ENCODE measurements around the gene ZFP64.
"Not testable (repeated sequence)": the region's sequence is repeated elsewhere in the genome, so short reads cannot be mapped to it uniquely, and the experiment has no call there.

ZFP64 gene

DNA sequence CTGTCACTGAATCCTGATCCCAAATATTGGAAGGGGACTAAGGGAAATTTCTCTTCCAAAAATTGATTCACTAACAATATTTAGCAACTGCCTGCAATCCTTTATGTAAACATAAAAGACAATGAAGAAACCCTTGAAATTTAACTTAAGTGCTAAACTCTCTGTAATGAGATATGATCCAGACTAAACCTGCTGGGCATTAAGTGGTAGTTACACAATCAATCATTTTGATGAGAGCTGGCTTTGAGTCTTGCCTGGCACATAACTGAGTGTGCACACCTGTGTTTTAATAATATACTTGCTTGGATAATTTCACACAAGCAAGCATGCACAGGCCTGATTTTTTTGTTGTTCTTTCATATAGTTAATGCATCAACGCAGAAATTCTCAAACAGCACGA lies 9.8 kb upstream of the ZFP64 start:
- DNase-seq: peak; percentile 97

DNA sequence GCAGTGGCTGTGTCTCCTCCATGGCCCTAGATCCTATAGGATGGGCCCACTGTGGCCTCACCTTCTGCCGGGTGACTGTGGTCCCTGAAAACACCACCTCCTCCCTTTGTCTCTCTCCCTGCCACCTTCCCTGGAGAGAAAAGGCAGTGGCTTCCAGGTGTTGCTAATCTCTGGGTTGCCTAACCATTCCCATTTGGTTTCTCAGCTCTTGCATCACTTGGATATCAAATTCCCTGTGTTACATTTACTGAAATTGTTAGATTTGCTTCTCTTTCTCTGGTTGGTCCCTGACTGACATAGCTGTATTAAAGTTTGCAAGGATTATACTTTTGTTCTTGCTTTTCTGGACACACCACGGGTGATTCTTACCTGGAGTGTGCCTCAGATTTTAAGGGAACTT lies 9.3 kb upstream of the ZFP64 start:
- DNase-seq: peak; percentile 26

DNA sequence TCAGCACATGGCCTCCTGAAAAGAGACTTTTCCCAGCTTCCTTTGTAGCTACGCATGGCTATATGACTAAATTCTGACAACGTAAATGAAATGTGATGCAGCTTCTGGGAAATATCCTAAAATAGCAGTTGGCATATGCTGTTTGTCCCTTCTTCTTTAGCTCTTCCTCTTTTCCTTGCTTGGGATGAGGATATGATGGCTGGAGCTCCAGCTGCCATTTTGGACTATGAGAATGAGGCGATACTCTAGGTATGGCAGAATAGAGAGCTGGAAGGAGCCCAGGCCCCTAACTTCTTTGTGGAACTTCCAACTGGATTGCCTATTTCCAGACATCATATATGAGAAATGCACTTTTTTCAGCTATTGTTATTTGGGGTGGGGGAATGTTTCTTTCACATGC lies 5.3 kb upstream of the ZFP64 start:
- no peak for DNase-seq

DNA sequence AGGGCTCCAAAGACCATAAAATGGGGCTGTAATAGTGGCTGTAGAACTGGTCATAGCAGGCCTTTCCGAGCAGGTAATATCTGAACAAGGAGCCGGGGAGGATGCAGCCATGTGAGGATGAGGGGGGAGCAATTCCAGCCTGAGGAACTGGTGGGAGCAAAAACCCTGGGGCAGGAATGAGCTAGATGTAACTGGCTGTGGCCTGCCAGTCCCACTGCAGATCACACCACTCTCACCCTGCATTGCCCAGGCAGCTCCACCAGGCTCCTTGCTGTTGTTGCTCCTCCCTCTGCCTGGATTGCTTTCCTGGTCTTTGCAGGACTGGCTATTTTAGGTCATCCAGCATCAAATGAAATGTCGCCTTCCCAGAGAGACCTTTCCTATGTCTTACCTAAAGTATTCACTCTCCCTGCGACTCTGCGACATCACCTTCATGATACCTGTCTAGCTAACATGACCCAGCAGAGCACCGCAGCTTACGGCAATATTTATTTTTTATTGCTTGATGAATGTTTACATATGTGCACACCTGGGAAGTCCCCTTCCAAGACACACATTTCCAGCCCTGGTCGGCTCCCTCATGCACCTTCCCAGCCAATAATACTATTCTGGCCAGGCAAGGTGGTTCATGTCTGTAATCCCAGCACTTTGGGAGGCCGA lies 2.4 kb upstream of the ZFP64 start:
- no peak for DNase-seq

DNA sequence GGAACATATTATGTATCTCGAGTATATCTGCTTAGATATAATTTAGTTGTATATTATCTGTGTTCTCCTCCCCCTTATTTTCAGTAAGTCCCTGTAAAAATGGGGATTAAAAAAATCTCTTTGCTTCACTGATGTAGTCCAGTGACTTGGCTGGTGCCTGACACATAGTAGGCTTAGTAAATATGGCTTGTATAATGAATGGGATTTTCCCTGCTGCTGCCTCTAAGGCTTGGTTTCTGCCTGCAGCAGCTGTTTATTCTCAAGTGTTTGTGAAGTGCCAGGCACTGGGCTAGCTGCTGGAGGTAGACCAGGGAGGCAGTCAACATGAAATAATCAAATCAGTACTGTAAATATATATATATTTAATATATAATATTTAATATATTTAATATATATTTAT lies 1.6 kb upstream of the ZFP64 start:
- peak; percentile 14 for DNase-seq

DNA sequence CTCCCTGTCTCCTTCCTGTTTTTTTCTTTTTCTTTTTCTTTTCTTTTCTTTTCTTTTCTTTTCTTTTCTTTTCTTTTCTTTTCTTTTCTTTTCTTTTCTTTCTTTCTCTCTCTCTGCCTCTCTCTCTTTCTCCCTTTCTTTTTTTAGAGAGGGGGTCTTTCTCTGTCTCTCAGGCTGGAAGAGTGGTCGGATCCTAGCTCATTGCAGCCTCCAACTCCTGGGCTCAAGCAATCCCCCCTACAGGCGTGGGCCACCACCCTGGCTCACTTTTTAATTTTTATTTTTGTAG lies 1.1 kb upstream of the ZFP64 start:
- DNase-seq: not testable (repeated sequence)

DNA sequence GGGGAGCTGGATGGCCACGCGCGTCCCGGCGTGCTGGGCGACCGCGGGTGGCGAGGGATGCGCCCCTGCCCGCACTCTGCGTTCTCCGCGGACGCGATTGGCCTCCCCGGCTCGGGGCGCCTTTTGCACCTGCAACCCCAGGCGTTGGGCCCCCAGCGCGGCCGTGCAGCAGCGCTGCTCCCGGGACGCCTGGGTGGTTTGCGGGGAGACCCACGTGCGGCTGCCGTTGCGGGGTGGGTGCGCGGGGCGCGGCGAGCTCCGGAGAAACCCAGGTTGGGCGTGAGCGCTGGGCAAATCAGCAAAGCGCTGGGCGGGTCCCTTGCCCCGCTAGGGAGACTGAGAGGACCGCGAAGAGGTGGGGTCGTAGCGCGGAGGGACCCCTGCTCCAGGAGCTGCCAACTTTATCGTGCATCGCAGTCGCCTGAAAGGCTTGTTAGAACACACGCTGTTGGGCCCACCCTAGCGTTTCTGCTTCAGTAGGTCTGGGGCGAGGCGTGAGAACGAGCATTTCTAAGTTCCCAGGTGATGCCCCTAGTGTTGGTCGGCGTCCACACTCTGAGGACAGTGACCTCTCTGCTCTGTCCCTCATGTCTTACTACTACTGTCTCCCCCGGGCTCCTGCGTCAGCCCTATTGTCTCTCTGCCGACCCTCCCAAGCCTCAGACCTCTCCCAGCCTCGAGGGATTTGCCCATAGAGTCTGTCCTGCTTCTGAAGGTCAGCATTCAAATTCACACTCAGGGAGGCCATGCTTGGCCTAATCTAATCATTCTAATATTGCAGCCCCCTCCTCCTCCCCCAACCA lies 538 bp upstream of the ZFP64 start:
- DNase-seq: peak; percentile 56

DNA sequence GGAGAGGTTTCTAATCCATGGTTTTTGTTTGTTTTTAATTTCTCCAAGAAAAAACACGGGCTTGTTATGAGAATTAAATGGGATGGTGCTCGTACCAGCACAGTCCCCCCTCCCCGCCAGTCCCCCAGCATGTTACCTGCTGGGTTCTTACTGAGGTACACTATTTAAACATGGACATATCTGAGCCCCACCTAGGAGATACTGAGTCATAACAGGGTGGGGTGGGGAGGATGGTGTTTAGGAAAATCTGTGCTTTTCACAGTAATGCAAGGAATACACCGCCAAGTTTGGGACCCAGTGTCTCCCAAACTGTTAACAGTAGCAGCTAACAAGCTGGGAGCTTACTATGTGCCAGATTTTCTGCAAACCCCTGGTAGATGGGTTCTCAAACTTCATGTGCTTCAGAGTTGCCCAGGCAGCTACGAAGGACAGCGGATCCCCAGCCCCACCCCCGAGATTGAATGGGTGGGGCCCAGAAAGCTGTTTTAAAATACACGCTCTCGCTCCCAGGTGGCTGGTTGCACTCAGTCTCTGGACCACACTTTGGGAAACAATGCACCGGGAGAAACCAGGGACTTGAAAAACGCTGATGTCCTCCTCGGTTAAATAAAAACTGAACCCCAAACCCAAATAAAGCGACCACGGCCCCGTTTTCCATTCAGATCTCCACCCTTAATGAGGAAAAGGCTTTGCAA lies 995 bp downstream of the ZFP64 start:
- DNase-seq: peak; percentile 40

DNA sequence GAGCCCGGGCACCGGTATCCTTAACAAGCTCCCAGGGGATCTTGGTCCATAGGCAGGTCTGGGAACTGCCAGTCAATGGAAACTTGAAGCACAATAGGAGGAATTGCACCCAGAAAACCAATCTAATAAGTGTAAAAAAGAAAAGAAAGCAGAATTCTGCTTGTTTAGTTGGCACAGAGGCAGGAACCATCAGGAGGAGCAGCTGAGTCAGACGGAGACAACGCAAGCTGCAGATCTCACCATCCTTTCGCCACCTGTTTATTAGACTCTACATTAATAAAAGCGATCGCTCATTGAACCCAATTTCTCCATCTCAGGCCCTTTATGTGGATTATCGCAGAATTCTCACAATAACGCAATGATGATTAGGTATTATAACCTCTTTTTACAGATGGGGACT lies 9.8 kb downstream of the ZFP64 start:
- DNase-seq: no peak

DNA sequence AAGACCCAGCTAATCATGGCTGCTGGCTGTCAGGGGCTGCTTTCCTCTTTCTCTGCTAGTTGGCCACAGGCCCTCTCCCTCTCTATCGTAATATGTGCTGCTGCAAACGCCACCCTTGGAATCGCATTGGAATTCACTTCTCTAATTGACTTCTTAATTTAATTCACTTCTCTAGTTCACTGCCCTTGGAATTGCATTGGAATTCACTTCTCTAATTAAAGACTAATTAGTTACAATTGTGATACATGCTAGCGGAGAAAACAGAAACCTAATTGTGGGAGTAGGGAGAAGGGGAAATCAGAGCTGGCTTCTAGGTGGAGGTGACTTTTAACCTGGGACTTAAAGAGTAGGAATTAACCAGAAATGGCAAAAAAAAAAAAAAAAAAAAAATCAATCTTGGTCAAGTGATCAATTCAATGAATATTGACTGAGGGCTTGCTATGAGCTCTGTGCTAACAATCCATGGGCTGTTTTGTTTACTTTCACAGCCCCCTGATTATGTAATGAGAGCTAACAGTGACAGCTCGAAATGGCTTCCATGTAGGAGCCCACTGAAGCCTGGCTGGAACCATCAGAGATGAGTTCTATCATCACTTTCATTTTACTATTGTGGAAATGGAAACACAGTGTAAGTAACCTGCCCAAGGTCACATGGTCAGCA lies 11.3 kb downstream of the ZFP64 start:
- DNase-seq: no peak

DNA sequence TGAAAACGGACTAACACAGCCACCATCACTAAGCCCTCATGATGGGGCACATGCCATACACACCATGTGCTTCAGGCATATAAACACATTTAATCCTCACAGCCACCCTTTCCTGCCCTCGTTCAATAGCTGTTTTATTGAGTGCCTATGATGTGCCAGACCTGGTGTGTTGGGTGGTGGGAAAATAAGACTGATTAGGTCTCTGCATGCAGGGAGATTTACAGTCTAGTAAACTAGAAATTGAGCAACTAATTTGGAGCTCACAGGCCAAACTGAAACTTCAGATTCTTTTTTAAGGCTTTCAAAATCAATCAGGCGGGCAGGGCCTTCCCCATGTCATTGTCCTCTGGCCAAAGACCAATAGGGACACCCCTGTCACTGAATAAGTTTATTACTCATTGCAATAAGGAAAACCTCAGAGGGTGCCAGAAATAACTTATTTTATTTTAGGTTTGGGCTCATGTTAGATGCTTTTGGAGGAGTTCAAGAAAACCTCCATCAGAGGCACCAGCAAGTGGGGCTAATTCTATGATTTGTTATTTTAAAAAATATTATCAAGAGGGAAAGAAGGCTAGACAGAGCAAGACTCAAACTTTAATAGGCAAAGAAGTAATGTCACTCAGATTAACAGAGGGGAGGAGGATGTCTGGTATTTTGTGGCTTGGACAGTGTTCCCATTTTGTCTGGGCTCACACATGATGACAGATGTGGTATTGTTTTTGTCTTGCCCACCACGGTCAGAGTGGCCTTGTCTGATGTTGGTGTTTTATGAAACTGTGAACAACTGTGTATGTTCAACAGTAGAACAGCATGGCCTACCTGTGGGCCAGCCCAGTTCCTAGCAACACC lies 12.0 kb downstream of the ZFP64 start:
- no peak for DNase-seq

DNA sequence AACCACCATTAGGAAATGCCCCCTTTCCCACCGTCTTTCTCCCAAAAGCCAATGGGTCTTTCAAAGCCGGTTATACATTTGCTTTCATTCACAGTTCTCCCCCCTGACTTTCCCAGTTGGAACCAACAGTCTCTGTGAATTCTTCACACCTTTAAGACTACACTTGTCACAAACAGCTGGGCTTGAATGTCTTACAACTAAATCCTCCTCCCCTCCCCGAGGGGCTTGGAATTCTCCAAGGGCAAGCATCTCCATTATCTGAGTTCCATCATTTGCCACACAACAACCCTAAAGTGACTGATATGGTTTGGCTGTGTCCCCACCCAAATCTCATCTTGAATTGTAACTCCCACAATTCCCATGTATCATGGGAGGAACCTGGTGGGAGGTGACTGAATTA lies 12.9 kb downstream of the ZFP64 start:
- no peak for DNase-seq

DNA sequence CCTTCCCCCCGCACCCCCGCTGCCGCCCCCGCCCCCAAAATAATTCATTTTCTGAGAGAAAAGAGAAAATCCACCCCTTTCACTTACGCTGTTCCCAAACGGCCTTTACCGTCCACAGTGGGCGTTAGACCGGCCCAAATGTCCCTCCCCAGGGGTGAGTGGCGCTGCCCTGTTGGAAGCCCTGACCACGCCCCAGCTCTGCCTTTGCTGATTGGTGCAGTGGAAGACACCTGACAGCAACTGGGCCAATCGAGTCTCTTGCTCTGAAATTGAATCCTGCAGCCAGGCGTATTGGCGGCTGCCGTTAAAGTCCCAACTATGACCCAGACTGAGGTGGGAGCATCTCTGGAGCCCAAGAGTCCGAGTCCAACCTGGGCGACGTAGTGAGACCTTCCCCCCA lies 15.7 kb downstream of the ZFP64 start:
- DNase-seq: no peak

DNA sequence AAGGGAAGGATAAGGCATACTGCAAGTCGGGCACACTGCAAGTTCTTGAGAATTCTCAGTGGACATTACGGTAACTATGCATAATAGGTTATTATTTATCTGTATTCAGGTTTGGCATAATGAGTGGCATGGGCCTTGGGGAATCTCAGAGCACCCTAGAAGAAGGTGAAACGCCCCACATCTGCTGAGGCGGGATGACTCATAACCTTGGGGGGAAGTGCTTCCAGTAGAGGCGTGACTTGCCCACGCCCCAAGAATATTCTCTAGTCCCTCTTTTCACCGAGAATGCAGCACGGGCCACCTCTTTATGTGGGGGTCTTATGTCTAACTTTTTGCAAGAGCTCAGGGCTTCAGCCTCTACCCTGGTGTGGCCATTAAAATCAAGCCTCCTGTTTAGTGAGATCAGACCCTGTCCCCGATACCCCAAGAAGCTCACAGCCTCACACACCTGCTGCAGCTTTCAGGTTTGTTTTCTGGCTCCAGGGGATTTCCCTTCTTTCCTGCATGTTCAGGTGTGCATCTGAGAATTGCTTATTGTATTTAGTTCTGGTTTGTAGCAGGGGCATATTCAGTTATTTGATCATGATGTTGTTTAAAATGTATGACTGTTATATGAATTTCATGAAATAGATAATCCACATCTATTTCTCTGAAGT lies 19.1 kb downstream of the ZFP64 start:
- DNase-seq: no peak

DNA sequence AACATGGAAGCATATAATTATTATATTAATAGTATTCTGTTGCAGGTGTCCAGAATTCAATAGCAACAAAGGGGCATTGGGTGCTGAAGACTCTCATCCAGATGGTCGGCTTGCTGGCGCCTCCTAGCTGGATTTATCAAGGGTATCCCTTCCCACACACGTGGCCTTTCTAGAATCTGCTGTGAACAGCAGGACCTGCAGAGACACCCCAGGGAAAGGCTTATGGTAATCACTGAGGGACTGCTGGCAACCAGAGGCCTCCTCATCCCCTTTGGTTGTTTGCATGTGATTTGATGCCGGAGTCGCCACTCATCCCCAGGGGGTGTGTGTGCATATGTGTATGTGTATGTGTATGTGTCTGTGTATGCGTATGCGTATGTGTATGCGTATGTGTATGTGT lies 20.6 kb downstream of the ZFP64 start:
- DNase-seq: no peak

DNA sequence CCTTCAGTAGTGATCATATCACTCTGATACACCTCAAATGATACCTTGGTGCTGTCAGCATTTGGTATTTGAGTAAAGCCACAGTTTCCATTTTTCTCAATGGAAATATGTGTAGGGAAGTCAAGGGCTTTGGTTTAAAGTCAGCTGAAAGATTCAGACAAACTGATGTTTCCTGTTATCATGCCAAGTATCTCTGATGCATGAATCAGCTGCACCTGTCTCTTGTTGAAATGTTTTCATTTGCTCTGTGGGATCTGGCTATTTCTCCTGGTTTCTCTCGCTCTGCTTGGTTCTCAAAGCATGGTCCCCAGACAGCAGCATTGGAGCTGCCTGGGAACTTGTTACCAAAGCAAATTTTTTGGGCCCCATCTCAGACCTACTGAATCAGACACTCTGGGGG lies 23.5 kb downstream of the ZFP64 start:
- no peak for DNase-seq

DNA sequence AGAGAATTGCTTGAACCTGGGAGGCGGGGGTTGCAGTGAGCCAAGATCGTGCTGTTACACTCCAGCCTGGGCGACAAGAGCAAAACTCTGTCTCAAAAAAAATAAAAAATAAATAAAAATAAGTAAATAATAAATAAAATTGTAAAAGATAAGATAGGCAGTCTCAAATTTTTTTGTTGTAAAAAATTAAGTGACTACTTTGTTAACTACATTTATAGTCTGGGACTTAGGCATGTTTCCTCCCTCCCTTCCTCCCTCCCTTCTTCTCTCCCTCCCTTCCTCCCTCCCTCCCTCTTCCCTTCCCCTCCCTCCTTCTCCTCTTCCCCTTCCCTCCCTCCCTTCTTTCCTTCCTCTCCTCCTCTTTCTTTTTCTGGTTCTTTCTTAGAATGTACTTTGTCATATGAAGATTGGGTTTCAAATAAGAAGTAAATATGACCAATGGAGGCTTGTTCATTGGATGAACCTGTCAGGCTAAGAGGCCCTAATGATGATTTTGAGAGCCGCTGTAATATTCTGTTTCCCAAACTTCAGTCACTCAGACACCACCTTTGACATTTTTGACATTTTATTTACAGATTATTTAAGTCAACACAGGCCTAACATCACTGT lies 24.2 kb downstream of the ZFP64 start:
- no peak for DNase-seq

DNA sequence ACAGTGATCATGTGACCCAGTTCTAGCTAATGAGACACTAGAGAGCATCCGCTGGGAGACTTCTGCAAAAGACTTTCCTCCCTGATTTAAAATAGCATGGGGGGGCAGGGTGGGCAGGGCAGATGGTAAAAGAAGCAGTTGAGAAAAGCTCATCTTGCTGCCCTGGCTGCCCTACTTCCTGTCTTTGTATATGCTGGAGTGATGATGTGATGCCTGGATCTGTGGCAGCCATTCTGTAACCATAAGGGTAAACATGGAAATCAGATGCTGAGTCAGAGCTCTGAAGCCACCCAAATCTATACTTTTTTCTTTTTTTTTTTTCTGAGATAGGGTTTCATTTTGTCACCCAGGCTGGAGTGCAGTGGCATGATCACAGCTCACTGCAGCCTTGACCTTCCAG lies 25.4 kb downstream of the ZFP64 start:
- DNase-seq: no peak

DNA sequence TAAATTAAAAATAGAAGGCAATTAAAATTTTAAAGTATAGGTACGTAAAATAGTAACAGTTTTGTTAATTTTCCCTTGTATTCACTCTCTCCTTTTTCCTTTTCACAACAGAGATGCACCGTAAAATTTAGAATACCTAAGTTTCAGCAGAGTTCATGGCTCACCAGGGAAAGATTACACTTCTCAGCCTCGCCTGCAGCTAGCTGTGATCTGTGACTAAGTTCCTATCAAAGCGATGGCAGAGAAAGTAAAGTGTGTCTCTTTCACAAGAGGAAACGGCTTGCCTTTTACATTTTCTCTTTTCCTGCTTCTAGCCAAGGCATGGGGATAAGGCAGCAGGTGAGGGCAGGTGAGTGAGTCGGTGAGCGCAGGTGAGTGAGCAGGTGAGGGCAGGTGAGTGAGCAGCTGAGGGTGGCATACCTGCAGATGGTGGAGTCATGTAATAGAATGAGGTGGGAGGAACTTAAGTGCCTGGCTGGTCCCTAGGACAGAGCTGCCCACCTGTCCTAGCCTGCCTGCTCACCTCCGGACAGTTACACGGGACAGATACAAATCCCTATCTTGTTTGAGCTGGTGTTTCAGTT lies 30.9 kb downstream of the ZFP64 start:
- no peak for DNase-seq

DNA sequence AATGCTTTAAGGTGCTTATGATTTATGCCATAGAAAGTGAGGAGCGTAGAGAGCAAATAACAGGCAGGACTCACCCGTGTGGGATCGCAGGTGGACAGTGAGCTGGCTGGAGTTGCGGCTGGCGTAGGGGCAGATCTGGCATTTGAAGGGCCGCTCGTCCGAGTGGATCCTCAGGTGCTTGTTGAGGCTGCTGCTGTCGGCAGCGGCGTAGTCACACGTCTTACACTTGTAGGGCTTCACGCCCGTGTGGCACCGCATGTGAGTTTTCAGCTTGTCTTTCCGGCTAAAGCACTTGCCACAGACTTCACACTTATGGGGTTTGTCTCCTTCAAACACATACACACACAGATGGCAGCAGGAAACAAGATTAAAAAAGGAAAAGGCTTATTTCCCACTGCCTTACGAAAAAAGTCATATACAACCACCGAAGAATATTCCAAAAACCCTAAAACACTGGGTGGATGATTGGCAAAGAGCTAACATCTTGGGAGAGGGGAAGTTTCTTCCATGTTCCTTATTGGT lies 31.5 kb downstream of the ZFP64 start:
- DNase-seq: no peak

DNA sequence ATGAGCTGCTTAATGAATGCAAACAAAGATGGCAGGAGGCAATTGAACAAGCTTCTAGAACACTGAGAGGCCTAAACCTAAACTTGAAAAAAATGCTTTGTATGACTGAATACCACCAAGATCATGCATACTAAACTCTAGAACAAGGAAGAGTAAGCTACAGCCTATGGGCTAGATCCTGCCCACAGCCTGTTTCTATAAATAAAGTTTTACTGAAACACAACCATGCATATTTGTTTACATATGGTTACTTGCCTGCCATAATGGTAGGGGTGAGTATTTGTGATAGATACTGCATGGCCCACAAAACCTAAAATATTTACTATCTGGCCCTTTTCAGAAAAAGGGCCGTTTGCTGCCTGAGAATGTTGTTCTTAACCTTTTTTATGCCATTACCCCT lies 37.0 kb downstream of the ZFP64 start:
- DNase-seq: no peak
